GM21723 (cell line): ENCODE measurements around the gene AHCYL2.
"Not testable (repeated sequence)": the region's sequence is repeated elsewhere in the genome, so short reads cannot be mapped to it uniquely, and the experiment has no call there.

Experiments
- ATAC-seq: cut with Tn5 transposase; IDR thresholded peaks from one replicate; pipeline ENCODE4 v1.9.1; 2021; ENCODE audit warnings: mild to moderate bottlenecking, moderate library complexity; ENCODE audit not compliant: unreplicated experiment

AHCYL2 gene

GRCh38 chr7:129240119-129240820, 15.4 kb downstream of the AHCYL2 start:
- no peak for ATAC-seq

GRCh38 chr7:129244220-129244619, 19.4 kb downstream of the AHCYL2 start:
- no peak for ATAC-seq

- ATAC-seq, result no peak
Measured at GRCh38 chr7:129245533-129245932, 20.7 kb downstream of the AHCYL2 start.

GRCh38 chr7:129247087-129247486, 22.3 kb downstream of the AHCYL2 start:
- no peak for ATAC-seq

- ATAC-seq, result no peak
Measured at GRCh38 chr7:129252128-129252527, 27.3 kb downstream of the AHCYL2 start.

- not testable (repeated sequence) for ATAC-seq
Measured at GRCh38 chr7:129252603-129253002, 27.8 kb downstream of the AHCYL2 start.

GRCh38 chr7:129255800-129256199, 31.0 kb downstream of the AHCYL2 start:
- ATAC-seq, result no peak

GRCh38 chr7:129256221-129256620, 31.4 kb downstream of the AHCYL2 start:
- ATAC-seq, result no peak

- ATAC-seq, result no peak
Measured at GRCh38 chr7:129257168-129257567, 32.3 kb downstream of the AHCYL2 start.

- no peak for ATAC-seq
Measured at GRCh38 chr7:129258649-129259389, 34.0 kb downstream of the AHCYL2 start.

- ATAC-seq, result no peak
Measured at GRCh38 chr7:129262324-129262723, 37.5 kb downstream of the AHCYL2 start.

GRCh38 chr7:129263168-129263567, 38.3 kb downstream of the AHCYL2 start:
- ATAC-seq, result no peak

GRCh38 chr7:129264534-129264933, 39.7 kb downstream of the AHCYL2 start:
- no peak for ATAC-seq

- no peak for ATAC-seq
Measured at GRCh38 chr7:129265328-129265727, 40.5 kb downstream of the AHCYL2 start.

- no peak for ATAC-seq
Measured at GRCh38 chr7:129266181-129266580, 41.4 kb downstream of the AHCYL2 start.

GRCh38 chr7:129270077-129270476, 45.2 kb downstream of the AHCYL2 start:
- ATAC-seq, result no peak

- ATAC-seq, result no peak
Measured at GRCh38 chr7:129271500-129272355, 46.9 kb downstream of the AHCYL2 start.

GRCh38 chr7:129273936-129274335, 49.1 kb downstream of the AHCYL2 start:
- no peak for ATAC-seq

GRCh38 chr7:129277629-129278028, 52.8 kb downstream of the AHCYL2 start:
- no peak for ATAC-seq

- no peak for ATAC-seq
Measured at GRCh38 chr7:129278688-129279087, 53.9 kb downstream of the AHCYL2 start.

- no peak for ATAC-seq
Measured at GRCh38 chr7:129279757-129280156, 54.9 kb downstream of the AHCYL2 start.
